HG02798 (cell line): ENCODE measurements around the gene KIF26B.

Source experiments
- ATAC-seq: cut with Tn5 transposase; IDR thresholded peaks from one replicate; pipeline ENCODE4 v1.9.1; 2021; ENCODE audit warnings: mild to moderate bottlenecking; ENCODE audit not compliant: unreplicated experiment, poor library complexity

KIF26B gene

DNA sequence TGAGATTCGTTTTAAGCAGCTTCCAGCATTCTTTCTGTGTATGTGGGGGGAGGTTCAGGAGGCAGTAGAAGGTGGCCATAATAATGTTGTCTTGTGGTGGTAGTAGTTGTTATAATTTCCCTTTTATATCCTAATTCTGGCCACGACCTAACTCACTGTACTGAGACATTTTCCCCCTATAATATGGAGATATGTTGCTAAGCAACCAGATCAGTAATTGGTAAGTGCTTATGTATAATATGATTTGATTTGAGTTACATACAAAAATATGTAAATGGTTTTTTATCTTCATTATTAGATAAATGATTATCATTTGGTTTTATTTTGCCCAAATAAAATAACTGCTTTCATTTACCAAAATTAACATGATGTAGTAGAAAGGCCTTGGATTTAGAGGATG is 376.2 kb downstream of the KIF26B start:
- no peak for ATAC-seq

DNA sequence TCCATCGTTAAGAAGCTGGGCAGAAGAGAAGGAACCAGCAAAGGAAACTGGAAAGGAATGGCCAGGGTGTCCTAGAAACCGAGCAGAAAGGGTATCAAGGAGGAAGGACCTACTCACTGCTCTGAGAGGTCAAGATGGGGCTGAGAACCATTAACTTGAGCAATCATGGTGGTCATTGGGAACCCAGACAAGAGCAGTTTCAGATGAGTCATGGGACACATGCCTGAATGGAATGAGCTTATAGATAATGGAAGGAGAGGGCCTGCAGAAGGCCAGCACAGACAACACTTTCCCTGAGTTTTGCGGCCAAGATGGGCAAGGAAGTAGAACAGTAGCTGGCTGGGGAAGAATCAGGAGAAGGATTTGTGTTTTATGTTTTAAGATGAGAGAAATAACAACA is 383.2 kb downstream of the KIF26B start:
- ATAC-seq, result no peak

DNA sequence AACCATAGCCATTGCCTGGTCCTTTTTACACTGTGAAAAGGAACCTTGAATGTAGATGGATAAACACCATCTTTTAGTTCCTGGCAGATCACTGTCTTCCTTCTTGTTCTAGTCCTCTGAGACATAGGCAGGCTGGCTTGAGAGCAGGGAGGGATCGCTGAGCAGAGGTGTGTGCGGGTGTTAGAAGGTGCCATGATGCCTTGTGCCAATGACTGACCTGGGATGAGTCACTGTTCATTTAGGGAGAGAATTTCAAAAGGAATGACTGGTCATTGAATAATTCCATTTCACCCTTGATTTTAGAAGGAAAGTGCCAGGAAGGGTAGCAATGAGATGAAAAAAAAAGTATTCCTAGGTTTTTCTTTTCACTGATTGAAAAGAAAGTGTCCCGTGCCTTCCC is 383.9 kb downstream of the KIF26B start:
- no peak for ATAC-seq

DNA sequence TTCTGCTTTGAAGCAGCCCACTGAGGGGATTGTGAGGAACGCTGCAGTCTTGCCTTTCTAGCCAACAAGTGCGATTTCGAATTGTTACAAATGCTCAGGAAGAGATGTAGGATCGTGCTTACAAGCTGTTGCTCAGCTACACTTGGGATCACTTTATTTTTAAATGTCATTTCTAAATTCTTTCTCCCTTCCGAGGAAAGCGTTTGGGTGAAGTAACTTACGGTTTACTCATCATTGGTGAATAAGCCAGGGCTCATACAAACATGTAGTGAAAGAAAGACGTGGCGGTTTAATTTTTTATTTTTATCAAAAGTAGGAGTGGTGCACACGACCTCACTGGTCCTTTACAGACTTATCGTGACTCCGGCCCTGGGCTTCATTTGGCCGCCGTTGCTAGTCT is 386.6 kb downstream of the KIF26B start:
- ATAC-seq, result no peak

DNA sequence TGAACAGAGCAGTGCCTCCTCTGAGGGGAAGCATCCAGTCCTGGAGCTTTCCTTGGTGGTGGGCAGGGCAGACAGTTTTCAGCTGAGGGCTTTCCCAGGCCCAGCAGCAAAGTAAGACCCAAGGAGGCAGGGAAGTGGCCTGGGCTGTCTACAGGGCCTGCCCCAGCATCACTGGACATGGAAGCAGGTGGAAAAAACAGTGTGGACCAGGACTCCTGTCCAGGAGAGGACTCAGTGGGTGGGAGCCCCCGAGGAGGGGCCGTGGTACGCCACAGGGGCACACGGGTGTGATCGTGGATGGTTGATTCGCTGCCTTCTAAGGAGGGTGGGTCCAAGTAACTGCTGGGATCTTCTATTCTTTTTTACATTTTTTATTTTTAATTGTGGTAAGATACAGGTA is 387.6 kb downstream of the KIF26B start:
- ATAC-seq, result no peak

DNA sequence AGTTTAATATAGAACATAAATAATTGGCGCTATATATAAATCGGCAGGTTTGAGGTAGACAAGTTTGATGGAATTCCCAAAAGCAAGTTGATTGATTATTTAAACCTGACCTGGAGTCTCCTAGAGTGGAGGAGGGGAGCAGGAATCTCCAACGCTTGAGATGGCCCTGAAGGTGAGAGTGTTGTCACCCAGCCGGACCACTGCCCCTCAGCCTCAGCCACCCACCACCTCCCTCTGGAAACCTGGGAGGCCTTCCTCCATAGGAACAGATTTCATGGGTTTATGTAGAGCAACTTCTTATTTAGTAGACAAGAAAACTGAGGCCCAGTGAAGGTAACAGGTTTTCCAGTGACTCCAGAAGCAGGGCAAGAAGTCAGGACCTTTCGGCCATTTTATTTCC is 389.5 kb downstream of the KIF26B start:
- ATAC-seq, result no peak

DNA sequence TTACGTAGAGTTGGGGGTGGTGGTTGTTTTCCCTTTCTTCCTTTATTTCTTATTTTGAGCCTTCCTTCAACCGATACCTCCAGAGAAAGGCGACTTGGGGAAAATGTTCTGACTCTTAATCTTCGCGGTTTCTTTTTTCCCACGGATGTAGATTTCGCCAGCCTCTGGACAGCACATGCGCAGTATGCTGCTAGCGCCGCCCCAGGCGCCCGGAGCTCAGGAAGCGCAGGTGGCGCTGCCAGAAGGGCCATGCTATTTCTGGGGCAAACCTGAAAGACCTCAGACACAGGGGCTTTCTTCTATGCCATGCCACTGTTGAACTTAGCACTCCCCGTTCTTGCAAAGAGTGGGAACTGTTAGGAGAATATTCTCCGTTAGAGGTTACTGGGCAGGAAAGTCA is 392.1 kb downstream of the KIF26B start:
- ATAC-seq, result no peak

DNA sequence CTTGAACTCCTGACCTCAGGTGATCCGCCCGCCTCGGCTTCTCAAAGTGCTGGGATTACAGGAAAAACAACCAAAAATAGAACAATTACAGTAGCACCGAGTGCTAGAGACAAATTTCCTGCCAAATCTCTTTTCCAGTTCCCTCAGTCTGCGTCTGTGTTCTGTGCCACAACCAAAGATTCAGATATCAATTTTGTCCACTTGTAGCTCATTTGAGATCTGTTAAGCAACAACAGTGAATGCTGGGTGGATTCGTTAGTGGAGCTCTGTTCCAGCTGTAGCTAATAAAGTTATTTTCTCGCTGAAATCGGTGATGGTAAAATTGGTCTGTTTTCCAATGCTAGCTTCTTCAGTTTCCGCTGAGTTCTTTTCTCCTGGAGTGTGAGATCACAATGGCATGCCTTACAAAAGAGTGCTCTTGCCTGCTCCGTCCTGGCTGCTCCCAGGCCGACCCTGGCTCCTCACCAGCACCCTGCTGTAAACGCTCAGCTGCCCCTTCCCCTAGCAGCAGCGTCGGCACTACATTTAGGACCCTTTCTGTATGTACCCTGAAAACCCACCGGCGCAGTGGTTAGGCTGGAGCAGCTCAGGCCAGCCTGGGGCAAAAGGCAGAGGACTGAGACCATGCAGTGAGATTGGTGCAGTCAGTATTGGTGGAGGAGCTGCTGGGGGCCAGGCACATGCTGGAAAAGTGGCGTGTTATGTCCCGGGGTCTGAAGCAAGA is 395.4 kb downstream of the KIF26B start:
- no peak for ATAC-seq

DNA sequence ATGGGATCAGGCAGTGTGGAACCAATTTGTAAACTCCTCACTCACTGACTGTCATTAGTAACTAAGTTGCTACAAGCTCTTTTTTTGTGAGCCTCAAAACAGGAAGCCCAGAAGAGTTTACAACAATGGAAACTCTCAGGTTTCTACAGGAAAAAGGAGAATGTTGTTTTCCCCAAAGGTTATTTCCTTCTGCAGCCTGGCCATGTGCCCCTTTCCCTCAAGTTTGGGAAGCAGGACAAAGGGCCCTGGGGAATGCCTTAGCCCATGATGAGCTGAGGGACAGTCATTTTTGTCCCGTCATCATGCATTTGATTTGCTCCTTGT is 395.9 kb downstream of the KIF26B start:
- ATAC-seq, result no peak

DNA sequence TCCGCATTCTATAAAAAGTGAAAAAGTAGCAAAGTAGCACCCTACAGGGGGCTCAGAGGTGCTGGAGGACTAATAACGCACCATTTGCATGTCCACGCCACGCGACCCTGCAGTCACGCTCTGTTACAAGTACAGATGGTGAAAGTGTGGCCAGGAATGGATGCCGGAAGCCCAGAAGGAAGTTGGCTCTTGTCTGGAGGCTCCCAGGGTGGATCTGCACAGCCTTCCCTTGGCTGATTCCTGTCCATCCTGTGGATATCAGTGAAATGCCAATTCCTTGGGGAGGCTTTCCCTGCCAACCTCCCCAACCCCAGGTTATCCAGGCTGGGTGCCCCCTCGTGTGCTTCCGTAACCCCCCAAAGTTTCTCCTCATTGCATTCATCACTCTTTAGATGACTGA is 396.8 kb downstream of the KIF26B start:
- ATAC-seq, result no peak

DNA sequence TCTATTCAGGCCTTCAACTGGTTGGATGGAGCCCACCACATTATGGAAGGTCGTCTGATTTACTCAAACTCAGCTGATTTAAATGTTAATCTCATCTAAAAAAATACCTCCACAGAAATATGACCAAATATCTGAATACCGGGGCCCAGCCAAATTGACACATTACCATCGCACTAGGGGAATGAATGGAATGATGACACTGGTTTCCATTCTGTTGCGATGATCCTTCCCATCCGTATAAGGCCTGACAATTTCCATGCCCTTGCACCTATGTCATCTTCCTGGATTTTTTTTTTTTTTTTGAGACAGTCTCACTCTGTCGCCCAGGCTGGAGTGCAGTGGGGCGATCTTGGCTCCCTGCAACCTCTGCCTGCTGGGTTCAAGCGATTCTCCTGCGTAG is 397.5 kb downstream of the KIF26B start:
- no peak for ATAC-seq

DNA sequence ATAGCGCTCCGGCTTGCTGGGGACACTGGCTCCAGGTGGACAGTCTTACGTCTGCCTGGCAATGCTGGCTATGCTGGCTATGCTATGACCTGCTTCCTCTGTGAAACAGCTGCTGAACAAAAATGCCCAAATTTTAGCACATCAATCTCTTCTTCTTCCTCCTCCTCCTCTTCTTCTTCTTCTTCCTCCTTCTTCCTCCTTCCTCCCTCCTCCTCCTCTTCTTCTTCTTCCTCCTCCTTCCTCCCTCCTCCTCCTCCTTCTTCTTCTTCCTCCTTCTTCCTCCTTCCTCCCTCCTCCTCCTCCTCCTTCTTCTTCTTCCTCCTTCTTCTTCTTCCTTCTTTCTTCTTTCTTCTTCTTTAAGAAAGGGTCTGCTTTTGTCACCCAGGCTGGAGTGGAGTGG is 401.3 kb downstream of the KIF26B start:
- ATAC-seq, result no peak

DNA sequence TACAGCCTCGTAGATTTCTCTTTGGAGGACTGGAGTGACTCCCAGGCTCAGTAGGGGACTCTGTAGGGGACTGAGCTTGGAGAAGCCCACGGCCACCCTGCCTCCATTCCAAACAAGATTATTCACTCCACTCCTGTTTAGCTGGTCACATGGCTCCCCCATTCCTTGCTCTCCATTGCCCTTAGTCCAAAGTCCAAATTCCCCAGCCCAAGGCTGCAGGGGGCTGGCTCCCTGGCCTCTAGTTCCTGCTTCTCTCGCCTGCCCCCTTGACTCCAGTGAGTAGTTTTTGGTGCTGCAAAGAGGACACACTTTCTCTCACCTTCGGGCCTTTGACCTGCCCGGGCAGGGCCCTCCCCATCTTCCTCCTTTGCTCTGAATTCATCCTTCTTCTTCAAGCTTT is 403.3 kb downstream of the KIF26B start:
- ATAC-seq, result no peak

DNA sequence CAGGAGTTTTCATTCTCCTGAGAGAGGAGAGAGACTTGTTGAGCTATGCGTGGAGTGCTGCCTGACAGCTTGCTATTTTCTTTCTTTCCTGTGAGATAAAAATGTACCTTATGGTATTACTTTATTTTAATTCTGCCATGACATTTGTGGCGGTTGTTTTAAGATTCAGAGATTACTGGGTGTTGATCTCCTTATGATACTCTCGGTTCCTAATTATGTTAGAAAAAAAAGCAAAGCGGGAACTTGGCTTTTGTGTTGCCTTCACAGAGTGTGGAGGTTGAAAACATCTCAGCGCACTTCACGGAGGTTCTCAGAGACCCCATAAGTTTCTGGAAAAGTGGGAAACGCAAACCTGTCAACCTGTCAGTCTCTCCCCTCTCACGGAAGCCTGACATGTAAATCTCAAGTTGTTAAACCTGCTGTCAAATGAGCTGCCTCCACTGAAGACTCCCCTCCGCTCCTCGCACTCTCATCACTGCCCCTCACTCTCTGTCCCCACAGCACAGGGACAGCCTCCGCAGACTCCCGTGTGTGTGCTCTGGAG is 405.6 kb downstream of the KIF26B start:
- no peak for ATAC-seq

DNA sequence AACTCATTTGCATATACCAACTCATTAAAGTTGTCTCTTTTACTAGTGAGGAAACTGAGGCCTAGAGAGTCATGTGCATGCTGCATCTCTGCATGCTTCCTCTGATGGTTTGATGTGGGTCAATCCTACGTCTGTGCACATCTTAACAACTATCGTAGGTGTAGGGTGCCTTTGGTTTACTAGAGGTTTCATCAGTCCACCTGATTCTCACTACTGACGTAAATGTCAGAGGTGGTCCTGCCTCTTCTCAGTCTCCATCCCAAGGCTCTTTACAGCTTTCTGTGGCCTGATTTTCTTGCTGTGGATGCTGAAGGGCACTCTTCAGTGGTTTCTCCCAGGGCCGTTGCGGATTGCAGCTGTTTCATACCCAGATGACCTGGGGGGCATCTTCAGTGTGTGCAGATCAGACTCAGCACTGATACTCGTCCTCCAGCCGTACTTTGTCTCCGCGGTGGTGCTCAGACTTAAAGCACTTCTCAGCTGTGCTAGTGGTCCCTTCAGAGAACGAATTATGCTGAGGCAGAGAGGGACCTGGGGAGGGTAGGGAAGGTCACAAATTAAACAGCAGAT is 407.0 kb downstream of the KIF26B start:
- ATAC-seq, result no peak

DNA sequence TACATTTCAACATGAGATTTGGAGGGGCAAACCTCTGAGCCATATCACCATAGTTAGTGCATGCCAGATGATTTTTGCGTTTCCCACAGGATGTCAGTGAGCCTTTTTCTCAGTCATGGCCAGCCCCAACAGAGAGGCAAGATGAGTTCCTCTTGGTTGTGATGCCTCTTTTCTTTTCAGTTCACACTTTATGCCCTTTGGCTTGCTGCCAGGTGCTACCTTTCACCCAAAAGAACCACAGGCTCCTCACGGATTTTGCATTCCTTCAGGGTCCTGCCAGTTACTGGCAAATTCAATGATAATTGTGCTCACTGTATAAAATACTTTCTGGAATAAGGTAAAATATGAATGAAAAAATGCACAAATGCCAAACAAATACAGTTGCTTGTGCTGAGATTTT is 411.3 kb downstream of the KIF26B start:
- no peak for ATAC-seq

DNA sequence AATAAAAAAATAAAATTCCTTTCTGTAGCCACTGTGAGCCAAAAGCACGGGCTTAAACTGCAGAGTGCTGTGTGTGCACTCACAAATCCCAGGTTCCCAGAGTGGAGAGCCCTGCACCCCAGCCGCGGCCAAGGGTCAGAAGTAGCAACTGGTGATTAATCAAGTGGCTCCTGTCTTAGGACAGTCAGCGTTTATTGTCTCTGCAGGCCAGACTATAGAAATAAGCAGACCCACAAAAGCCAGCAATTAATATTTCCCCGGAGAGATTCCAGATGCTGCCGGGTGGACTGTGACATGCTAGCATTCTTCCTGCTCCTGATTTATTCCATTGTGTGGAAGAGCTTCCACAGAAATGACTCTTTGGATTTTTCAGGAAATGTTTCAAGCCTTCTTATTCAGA is 412.2 kb downstream of the KIF26B start:
- no peak for ATAC-seq

DNA sequence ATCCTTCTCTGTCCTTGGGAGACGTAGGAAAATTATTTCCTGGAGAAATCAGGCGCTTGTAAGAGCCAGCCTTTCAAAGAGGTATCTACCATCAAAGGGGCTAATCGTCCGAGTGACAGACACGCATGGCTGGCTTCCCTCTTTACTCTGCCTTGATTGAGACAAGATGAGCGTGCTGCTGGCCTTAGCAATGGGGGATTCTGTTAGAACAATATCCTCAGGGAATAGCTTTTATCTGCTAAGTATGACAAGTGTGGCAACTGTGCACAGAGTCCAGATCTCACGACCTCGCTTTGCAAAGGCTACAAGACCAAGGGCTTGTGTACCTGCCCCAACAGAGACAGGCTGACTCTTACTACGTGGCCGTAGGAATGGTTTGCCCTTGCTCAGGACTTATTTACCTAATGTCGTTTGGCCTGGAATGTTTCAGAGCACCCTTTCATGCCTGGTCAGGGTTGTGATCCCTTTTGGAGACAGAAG is 417.1 kb downstream of the KIF26B start:
- no peak for ATAC-seq

DNA sequence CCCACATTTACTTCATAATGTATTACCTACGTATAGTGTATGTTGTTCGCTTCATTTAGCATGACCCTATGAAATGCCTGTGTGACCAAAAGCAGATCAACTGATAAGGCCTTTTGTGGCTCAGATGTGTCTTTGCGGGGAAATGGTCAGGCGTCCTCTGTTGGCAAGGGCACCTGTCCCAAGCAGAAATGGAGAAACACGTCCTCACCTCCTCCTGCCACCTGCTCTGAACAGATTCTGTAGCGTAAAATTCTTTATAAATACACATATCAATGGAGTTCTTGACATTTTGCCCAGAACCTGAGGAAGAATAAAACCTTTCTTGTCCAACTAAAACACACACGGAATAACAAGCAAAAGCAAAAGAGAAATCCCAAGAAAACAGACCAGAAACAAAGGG is 417.9 kb downstream of the KIF26B start:
- ATAC-seq, result no peak

DNA sequence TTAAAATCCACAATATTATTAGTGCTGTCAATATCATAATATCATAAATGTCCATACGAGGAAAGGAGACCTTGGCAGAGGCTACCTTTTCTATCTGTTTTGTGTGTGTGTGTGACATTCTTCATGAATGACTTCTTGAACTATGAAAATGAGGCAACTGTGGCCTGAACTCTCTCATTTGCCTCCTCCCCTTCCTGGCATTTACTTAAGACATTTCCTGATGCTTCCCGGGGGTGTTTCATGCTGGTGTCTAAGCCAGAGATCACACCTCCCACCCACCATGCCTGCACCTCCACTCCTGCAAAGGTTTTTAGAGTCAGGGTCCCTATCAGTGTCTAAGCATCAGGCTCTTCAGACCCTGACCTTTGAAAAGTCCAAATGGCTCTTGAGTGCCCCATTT is 420.9 kb downstream of the KIF26B start:
- ATAC-seq, result no peak

DNA sequence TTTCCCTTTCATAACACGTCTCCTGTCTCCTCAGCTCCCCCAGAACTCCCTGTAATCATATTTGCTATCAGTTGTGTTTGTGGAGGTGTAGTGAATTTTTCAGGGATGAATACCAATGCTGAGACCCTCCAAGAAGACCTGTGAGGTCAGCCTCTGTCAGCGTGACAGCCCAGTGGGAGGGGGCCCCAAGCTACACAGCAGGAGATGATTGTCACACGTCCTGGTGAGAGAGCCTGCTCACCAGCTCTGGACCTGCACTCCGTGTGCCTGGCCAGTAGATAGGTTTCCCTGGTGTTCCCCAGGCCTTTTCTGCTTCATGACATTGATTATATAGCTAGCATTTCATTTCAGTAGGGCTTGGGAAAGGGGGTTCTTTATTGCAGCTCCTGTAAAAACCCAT is 421.5 kb downstream of the KIF26B start:
- no peak for ATAC-seq
